B cell (primary cell): ENCODE measurements around the gene ALDH3B1. TPM values are rescaled to one million over a fixed set of nuclear protein-coding genes. Genes with fewer than 3 reads are reported as not detected.
A peak's percentile ranks its signal among the peaks of the same experiment; 100 is the strongest.

ENCODE experiments used
- ATAC-seq: fragments of 200-7000 bp; cut with Tn5 transposase; one replicate; pipeline ENCODE4 v1.10.0; 2021; ENCODE audit warnings: low read depth, mild to moderate bottlenecking, moderate number of reproducible peaks, moderate library complexity
- CTCF ChIA-PET: fragments of 350-600 bp; sonication (Branson Sonifier 250); formaldehyde crosslinking; loops from one replicate; lab custom pipeline; 2021; ENCODE audit warnings: antibody characterized with exemption, inconsistent platforms; lab: Charles Lee
- POLR2A ChIA-PET: fragments of 350-600 bp; sonication (Branson Sonifier 250); formaldehyde crosslinking; loops from one replicate; lab custom pipeline; 2021; ENCODE audit warnings: antibody characterized with exemption; lab: Charles Lee
- DNase-seq: peaks from one replicate; pipeline ENCODE4 v3.0.0; 2013
- H2AFZ ChIP-seq: 2 replicates; pipeline ENCODE4 v1.6.1; 2012; ENCODE audit warnings: mild to moderate bottlenecking, low read depth, low read length; ENCODE audit not compliant: insufficient read depth, poor library complexity, severe bottlenecking
- H3K27ac ChIP-seq, 2 donors: 1 replicate in 1 of 2; 2 replicates in 1 of 2; pipeline ENCODE4 v1.5.1; 2012 to 2013; ENCODE audit warnings: low read length in 2 of 2, mild to moderate bottlenecking in 2 of 2, moderate library complexity in 1 of 2
- H3K27me3 ChIP-seq, 4 experiments: fragments of 200-600 bp in 1 of 4; sonication (generic) in 1 of 4; replicated peaks in 1 of 4; 1 replicate in 2 of 4; 2 replicates in 2 of 4; pipeline versions ENCODE4 v1.6.1 to v1.7.0; 2013 to 2016; ENCODE audit warnings: low read length in 3 of 4, mild to moderate bottlenecking in 2 of 4, mixed read lengths in 1 of 4, moderate library complexity in 1 of 4; ENCODE audit not compliant: insufficient read depth in 4 of 4, control insufficient read depth in 3 of 4; ENCODE audit errors: control extremely low read depth in 1 of 4
- H3K36me3 ChIP-seq, 2 experiments: replicated peaks in 1 of 2; 1 replicate in 1 of 2; 2 replicates in 1 of 2; pipeline versions ENCODE4 v1.6.1 to v1.7.1; 2013; ENCODE audit warnings: low read length in 1 of 2; ENCODE audit not compliant: insufficient read depth in 2 of 2, control insufficient read depth in 1 of 2; ENCODE audit errors: control extremely low read depth in 1 of 2, extremely low read depth in 1 of 2
- H3K4me1 ChIP-seq, 2 donors: fragments of 200-600 bp in 1 of 2; sonication (generic) in 1 of 2; 1 replicate in 1 of 2; 2 replicates in 1 of 2; pipeline versions ENCODE4 v1.5.1 to v1.6.1; 2013 to 2017; ENCODE audit warnings: low read length in 2 of 2; ENCODE audit not compliant: control insufficient read depth in 2 of 2, insufficient read depth in 2 of 2
- H3K4me2 ChIP-seq: replicated peaks from 2 replicates; pipeline ENCODE3; 2012; ENCODE audit warnings: mild to moderate bottlenecking, low read depth, low read length; ENCODE audit not compliant: poor library complexity, severe bottlenecking
- H3K4me3 ChIP-seq, 5 experiments: fragments of 200-600 bp in 1 of 5; sonication (generic) in 1 of 5; 1 replicate in 3 of 5; 2 replicates in 2 of 5; pipeline versions ENCODE4 v1.5.1 to v1.7.0; 2011 to 2016; ENCODE audit warnings: low read length in 4 of 5, mild to moderate bottlenecking in 4 of 5, low read depth in 2 of 5, control low read depth in 1 of 5, moderate library complexity in 1 of 5; ENCODE audit not compliant: insufficient read depth in 1 of 5; ENCODE audit errors: control extremely low read depth in 1 of 5, extremely low read depth in 1 of 5
- H3K79me2 ChIP-seq: fragments of 200-600 bp; sonication (generic); one replicate; pipeline ENCODE4 v1.6.0; 2016; ENCODE audit warnings: low read length; ENCODE audit not compliant: control insufficient read depth, insufficient read depth
- H3K9ac ChIP-seq: fragments of 200-600 bp; sonication (generic); 2 replicates; pipeline ENCODE4 v1.6.1; 2017; ENCODE audit warnings: mild to moderate bottlenecking, low read length, moderate library complexity
- H3K9me3 ChIP-seq, 3 donors: one replicate each; pipeline versions ENCODE4 v1.6.1 to v1.7.1; 2013; ENCODE audit warnings: low read length in 2 of 3; ENCODE audit not compliant: control insufficient read depth in 2 of 3, insufficient read depth in 1 of 3; ENCODE audit errors: control extremely low read depth in 1 of 3
- H4K20me1 ChIP-seq: 2 replicates; pipeline ENCODE4 v1.6.0; 2012; ENCODE audit warnings: mild to moderate bottlenecking, low read length; ENCODE audit not compliant: insufficient read depth, control insufficient read depth, poor library complexity, severe bottlenecking
- H3K27ac Mint-ChIP-seq: one replicate; pipeline ENCODE4 v1.8.0; 2021; ENCODE audit warnings: mixed read lengths
- H3K27me3 Mint-ChIP-seq: one replicate; pipeline ENCODE4 v1.8.0; 2021; ENCODE audit warnings: mixed read lengths
- H3K4me1 Mint-ChIP-seq: one replicate; pipeline ENCODE4 v1.8.0; 2021; ENCODE audit warnings: mixed read lengths
- H3K4me3 Mint-ChIP-seq: one replicate; pipeline ENCODE4 v1.8.0; 2021; ENCODE audit warnings: mixed read lengths
- H3K9me3 Mint-ChIP-seq: one replicate; pipeline ENCODE4 v1.8.0; 2022; ENCODE audit warnings: mixed read lengths; ENCODE audit not compliant: insufficient read depth
- EZH2 ChIP-seq: IDR thresholded peaks from 2 replicates; pipeline ENCODE4 v1.6.1; 2012; ENCODE audit warnings: borderline replicate concordance, low read depth, mild to moderate bottlenecking, moderate library complexity, low read length; ENCODE audit not compliant: insufficient read depth, poor library complexity, severe bottlenecking
- WGBS: methylation state at CpG from one replicate; pipeline ENCODE4 v1.1.5; 2013; ENCODE audit warnings: missing lambda C conversion rate; ENCODE audit not compliant: insufficient coverage; 5-methylcytosine and 5-hydroxymethylcytosine counted together
- intact Hi-C: fragments of 100-400 bp; cut with micrococcal nuclease; formaldehyde crosslinking; loops from one replicate; pipeline ENCODE4 v1.10.0; 2022
- polyA plus RNA-seq: library from polyadenylated mRNA; depleted of rRNA; stranded (reverse); fragments of >200 nt; gene quantifications from 2 replicates; pipeline ENCODE4 v1.2.3, GENCODE V29; 2012
- small RNA-seq: library from RNA; depleted of rRNA; stranded (forward); fragments of <200 nt; gene quantifications from one replicate; pipeline ENCODE3, GENCODE V24; 2012; ENCODE audit warnings: low replicate concordance, low read depth; ENCODE audit not compliant: insufficient read length
- total RNA-seq, 2 donors: library from RNA; stranded (reverse); fragments of 120-200 nt in 1 of 2; gene quantifications; 1 replicate in 1 of 2; 2 replicates in 1 of 2; pipeline versions ENCODE4 v1.2.3 to v1.2.4, GENCODE V29; 2013 to 2022
- TF ChIP-seq, protein P1 (sequence below): fragments of 200-600 bp; IDR thresholded peaks from one replicate; pipeline ENCODE4 v1.8.0; 2022; ENCODE audit warnings: antibody characterized with exemption, mild to moderate bottlenecking

The ALDH3B1 gene
- total and polyA plus RNA-seq, 2 donors (not counting 1 experiment from before 2014, with no cell fraction given): 0.81 TPM

DNA sequence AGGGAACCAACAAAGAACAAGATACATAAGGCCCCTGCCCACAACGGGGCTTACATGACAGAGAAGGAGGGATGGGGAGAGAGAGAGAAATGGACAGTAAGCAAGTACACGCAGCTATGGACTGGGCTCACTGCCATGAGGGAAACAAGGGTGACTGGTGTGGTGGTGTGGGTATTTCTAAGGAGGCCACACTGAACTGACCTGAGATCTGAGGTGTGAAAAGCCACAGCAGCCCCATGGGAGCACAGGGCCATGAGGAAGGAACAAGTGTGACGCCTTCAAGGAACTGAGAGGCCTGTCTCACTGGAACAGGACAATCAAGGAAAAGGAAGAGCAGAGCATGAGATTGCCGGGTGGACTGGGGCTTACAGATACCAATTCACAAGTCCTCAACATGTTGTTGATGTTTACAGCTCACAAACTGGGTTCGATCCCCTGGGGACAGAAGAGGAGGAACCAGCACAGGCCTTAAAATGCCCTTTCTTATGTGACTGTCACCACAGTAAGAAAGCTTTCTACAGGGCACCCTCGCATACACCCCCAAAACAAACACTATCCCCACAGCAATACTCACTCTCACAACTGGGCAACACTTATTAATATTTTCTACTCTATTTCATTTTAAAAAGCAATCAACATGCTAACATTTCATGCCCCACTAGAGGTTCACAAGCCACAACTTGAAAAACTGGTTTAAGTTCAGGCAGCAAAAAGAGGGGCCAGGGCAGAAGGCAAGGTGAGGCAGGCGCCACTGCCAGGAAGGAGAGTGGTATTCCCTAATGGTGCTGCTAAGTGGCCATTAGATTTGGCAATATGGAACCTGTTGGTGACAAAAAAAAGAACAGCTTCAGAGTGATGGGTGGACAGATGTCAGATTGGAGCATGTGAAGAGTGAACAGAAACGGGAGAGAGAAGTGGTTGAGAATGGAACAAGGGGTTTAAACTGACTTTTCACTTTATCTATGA, 67.8 kb downstream of the ALDH3B1 start:
- Histone ChIP-seq H3K9me3 (no peaks in the 10 kb centered on the region), H3K79me2 (no peaks in the 10 kb centered on the region), H3K27me3 (no peaks in the 10 kb centered on the region), H3K4me1 (peaks cover 9 to 10% of the 10 kb centered on the region in 2 donors), H3K36me3 (peaks cover 0 to 2% of the 10 kb centered on the region in 2 experiments), H3K9ac (no peak overlapping the region), H2AFZ (no peak overlapping the region), H3K27ac (no peak overlapping the region), H4K20me1 (no peaks in the 10 kb centered on the region), H3K4me2 (peak overlapping the region; percentile 6), H3K4me3 (no peak overlapping the region)
- no peak for TF ChIP-seq EZH2
- TF ChIP-seq, protein P1, sequence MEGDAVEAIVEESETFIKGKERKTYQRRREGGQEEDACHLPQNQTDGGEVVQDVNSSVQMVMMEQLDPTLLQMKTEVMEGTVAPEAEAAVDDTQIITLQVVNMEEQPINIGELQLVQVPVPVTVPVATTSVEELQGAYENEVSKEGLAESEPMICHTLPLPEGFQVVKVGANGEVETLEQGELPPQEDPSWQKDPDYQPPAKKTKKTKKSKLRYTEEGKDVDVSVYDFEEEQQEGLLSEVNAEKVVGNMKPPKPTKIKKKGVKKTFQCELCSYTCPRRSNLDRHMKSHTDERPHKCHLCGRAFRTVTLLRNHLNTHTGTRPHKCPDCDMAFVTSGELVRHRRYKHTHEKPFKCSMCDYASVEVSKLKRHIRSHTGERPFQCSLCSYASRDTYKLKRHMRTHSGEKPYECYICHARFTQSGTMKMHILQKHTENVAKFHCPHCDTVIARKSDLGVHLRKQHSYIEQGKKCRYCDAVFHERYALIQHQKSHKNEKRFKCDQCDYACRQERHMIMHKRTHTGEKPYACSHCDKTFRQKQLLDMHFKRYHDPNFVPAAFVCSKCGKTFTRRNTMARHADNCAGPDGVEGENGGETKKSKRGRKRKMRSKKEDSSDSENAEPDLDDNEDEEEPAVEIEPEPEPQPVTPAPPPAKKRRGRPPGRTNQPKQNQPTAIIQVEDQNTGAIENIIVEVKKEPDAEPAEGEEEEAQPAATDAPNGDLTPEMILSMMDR: no peak
- no peaks in the 10 kb centered on the region for H3K27me3 Mint-ChIP-seq
- H3K27ac Mint-ChIP-seq: no peak overlapping the region
- DNase-seq (no peak), ATAC-seq (peak; percentile 56)
- intact Hi-C loops: no loop called here
- H3K4me3 Mint-ChIP-seq: no peak overlapping the region
- POLR2A ChIA-PET: no interaction called here
- CTCF ChIA-PET: interaction anchor here (1.5 kb wide), 1 partner anchor 67 kb away, joined by 4 read pairs; the partner anchor contains the start of gene ALDH3B1
- WGBS: 62% methylated on average over 5 of the region's 8 CpGs
- H3K4me1 Mint-ChIP-seq: peaks cover 12% of the 10 kb centered on the region
- no peaks in the 10 kb centered on the region for H3K9me3 Mint-ChIP-seq

Small RNA genes within 50 kb of the gene (small RNA-seq; reads per million reads assigned to genes)
- gene MIR6753: not detected

Other genes starting within 250 kb of the ALDH3B1 start
- 114 and 123 TPM in 2 replicates for gene UNC93B1, start 6.2 kb upstream of the ALDH3B1 start, total RNA-seq
- gene UNC93B1, start 6.2 kb upstream of the ALDH3B1 start, polyA plus RNA-seq: 308 and 342 TPM in 2 replicates
- gene NDUFS8, start 20.4 kb downstream of the ALDH3B1 start, total RNA-seq: 73.9 and 75.2 TPM in 2 replicates
- 69.6 and 84.6 TPM in 2 replicates for gene NDUFS8, start 20.4 kb downstream of the ALDH3B1 start, polyA plus RNA-seq
- 305 and 306 TPM in 2 replicates for gene TCIRG1, start 28.7 kb downstream of the ALDH3B1 start, total RNA-seq
- gene TCIRG1, start 28.7 kb downstream of the ALDH3B1 start, polyA plus RNA-seq: 703 and 725 TPM in 2 replicates
- gene CHKA, start 111.1 kb downstream of the ALDH3B1 start, total RNA-seq: 20.6 and 24.9 TPM in 2 replicates
- 10.6 and 21.7 TPM in 2 replicates for gene CHKA, start 111.1 kb downstream of the ALDH3B1 start, polyA plus RNA-seq
- gene KMT5B, start 203.0 kb downstream of the ALDH3B1 start, total RNA-seq: 77.8 and 81.8 TPM in 2 replicates
- 13.4 and 23.0 TPM in 2 replicates for gene KMT5B, start 203.0 kb downstream of the ALDH3B1 start, polyA plus RNA-seq